NK-92 (cell line): ENCODE results near the gene ENTPD6.
"Not testable (repeated sequence)": the region's sequence is repeated elsewhere in the genome, so short reads cannot be mapped to it uniquely, and the experiment has no call there.

Experiments used
- DNase-seq: peaks from one replicate; lab custom pipeline; 2025; ENCODE audit not compliant: unreplicated experiment; lab: John Stamatoyannopoulos, UW

ENTPD6 gene

DNA sequence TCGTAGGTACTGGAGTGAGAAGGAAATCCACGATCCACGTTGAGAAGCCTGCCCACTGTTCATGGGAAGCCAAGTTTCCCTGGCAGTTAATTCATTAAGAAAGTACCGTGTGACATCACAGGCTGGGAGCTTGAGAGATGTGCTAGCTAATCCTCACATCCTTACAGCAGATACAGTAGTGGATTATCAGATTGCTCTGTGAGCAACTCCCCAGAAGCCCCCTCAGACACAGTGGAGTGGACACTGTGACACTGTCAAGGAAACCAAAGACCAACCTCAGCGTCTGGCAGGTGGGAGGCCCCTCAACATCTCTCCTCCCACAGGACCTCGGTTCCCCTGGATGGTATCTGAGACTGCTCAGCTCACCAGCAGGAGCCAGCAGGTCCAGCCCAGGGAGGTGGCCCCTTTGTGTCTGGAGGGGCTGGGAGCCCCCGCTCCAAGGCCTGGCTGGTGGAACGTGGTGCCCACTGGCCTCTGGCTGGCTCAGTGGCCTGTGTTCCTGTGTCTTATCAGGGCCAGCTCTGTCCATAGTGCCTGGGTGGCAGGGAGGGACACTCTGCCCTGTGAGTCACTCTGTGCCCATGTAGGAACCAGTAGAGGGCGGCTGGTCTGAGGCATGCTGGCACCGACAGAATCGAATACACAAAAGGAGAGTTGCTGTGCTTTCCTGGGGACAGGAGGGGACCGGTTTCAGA is 59.6 kb downstream of the ENTPD6 start:
- DNase-seq, result no peak

- DNase-seq, result no peak
Observed at GRCh38 chr20:25256226-25256859, 60.8 kb downstream of the ENTPD6 start.

DNA sequence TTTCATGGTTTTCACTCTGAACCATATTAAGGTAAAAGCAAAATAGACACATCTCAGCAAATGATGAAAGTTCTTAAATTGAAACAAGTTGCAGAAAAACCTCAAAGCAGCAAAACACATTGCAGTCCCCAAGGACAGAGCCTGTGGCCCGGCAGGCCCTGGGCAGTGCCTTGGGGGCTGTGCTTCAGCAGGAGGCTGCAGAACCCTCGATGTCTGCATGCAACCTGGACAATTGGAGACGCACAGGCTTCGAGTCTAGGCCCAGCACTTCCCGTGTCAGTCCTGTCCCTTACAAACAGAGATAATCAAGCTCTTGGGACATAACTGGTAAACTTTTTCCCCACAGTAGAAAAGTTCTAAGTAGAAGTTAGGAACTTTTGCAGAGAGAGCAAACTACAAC is 61.6 kb downstream of the ENTPD6 start:
- no peak for DNase-seq

- DNase-seq, result no peak
Observed at GRCh38 chr20:25257756-25258475, 62.4 kb downstream of the ENTPD6 start.

GRCh38 chr20:25258476-25258805 is 62.9 kb downstream of the ENTPD6 start:
- DNase-seq, result no peak

DNA sequence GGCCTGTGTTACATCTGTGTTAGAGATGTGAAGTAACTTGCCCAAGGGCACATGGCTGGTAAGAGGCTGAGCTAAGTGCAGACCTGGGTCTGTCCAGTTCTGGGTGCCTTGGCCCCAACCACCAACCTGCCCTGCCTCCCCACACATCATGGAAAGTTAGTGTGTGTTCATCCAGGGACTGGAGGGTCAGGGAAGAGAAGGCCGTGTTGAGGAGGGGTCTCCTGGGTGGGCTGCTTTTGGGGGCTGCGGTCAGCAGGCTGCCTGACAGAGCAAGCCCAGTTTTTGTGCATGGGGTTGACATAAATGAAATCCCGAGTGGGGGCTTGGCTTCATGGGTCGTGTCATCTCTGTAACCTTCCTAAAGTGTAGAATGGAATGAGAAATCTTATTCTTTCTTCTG is 63.3 kb downstream of the ENTPD6 start:
- no peak for DNase-seq

DNA sequence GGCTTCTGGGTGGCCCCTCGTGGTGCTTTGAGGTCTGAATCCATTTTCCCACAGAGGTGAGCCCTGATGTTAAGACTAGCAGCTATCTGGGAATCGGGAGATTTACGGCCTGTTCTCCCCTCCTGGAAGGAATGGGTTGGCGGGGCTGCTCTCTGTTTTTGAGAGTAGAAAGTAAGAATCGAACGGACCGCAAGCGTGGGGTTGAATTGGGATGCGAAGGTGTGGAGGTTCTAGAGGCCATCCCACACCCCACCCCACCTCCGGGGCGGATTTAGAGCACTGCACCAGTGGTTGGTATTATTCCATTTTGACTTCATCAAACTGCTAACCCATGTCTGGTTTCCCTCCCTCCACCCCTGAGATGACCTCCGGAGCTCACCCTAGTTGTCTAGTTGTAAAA is 63.8 kb downstream of the ENTPD6 start:
- no peak for DNase-seq

DNA sequence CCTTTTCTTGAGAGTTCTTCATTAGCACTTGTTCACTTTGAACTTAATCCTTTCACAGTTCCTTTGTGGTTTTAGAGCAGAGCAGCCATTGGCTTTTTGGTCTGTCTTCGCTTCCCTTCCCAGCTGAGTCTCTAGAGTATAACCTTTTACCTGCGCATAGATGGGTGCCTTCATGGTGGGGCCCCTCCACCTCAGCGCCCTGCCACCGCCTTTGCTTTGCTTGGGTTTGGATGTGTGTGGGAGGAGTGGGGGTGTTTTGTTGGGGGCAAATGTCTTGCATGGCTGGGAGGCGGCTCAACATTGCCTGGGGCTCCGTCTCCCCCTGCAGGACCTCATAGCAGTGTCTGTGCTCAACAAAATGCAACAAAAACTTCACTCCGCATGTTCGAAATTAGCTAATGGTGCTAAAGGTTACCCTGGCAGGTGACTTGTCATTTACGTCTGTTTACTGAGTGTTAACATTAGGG is 64.3 kb downstream of the ENTPD6 start:
- no peak for DNase-seq

DNA sequence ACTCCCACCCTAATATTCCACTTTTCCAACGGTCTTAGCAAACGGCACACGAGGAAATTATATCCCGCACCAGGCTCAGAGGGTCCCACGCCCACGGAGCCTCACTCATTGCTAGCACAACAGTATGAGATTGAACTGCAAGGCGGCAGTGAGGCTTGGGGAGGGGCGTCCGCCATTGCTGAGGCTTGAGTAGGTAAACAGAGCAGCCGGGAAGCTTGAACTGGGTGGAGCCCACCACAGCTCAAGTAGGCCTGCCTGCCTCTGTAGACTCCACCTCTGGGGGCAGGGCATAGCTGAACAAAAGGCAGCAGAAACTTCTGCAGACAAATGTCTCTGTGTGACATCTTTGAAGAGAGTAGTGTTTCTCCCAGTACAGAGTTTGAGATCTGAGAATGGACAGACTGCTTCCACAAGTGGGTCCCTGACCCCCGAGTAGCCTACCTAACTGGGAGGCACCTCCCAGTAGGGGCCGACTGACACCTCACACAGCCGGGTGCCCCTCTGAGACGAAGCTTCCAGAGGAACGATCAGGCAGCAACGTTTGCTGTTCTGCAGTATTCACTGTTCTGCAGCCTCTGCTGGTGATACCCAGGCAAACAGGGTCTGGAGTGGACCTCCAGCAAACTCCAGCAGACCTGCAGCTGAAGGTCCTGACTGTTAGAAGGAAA is 65.4 kb downstream of the ENTPD6 start:
- not testable (repeated sequence) for DNase-seq

GRCh38 chr20:25269057-25269832 is 73.7 kb downstream of the ENTPD6 start:
- DNase-seq, result no peak

DNA sequence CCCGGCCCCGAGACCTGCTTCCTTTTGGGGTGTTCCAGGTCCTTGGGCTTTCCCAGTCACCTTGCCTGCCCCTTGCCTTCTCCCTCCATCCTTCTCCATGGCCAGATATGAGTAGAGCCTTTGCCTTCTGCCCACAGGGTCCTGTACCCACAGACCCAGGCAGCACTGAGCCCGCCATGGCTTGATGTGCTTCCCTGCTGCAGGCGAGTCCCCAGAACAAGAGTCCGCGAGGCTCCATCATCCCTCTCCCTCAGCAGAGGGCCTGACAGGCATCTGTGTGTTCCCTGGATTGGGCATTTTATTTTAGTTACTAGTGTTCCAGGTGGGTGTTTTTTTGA is 74.3 kb downstream of the ENTPD6 start:
- DNase-seq, result no peak

DNA sequence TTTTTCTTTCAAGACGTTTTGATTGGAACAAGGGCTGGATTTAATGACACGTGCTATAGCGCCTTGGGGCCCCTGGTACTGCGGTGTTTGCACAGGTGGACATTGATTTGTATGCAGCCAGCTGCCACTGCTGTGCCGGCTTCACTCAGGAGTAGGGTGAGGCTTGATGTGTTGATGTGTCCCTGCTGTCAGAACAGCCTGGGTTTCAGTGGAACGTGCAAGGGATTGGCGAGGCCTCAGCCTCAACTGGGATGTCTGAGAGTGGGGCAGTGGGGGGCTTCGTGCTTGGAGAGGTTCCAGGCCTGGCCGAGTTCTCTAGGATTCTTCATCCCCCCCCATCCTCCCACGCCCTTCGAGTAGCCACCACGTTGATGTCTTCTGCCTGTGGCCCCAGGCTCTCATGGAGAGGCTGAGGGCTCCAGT is 75.3 kb downstream of the ENTPD6 start:
- DNase-seq, result no peak

- DNase-seq, result no peak
Observed at GRCh38 chr20:25271486-25272222, 76.1 kb downstream of the ENTPD6 start.

- DNase-seq, result no peak
Observed at GRCh38 chr20:25272223-25273000, 76.9 kb downstream of the ENTPD6 start.

GRCh38 chr20:25273046-25273445 is 77.5 kb downstream of the ENTPD6 start:
- no peak for DNase-seq

GRCh38 chr20:25273541-25274358 is 78.2 kb downstream of the ENTPD6 start:
- DNase-seq, result no peak

DNA sequence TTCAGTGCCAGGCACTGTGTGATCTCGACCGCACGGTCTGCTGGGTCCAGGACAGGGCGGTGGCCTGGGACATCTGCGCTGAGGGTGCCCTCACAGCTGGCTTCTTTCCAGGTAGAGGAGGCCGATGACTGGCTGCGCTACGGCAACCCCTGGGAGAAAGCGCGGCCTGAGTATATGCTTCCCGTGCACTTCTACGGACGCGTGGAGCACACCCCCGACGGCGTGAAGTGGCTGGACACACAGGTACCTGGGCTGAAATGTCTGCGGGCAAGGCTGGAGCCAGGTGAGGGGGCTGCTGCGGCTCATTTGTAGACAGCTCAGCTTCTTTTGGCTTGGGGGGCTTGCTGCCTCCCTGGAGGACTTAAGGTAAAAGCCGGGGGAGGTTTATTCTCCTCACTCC is 79.0 kb downstream of the ENTPD6 start:
- no peak for DNase-seq

- DNase-seq, result no peak
Observed at GRCh38 chr20:25274891-25275812, 79.6 kb downstream of the ENTPD6 start.
